MM.1S (cell line): Measurements from ENCODE around the gene RNF222.

Experiments
- EZH2 ChIP-seq: fragments of 300-600 bp; sonication (generic); optimal IDR thresholded peaks from 2 replicates; pipeline ENCODE3; 2017; ENCODE audit warnings: low read depth, mild to moderate bottlenecking, antibody characterized with exemption, low read length, mixed read lengths
- EZH2phosphoT487 ChIP-seq: fragments of 300-600 bp; sonication (generic); IDR thresholded peaks from 2 replicates; pipeline ENCODE4 v1.6.1; 2018; ENCODE audit warnings: antibody characterized with exemption, low read length
- TF ChIP-seq, protein P1 (sequence below): fragments of 300-600 bp; sonication (generic); IDR thresholded peaks from 2 replicates; pipeline ENCODE4 v1.5.1; 2016; ENCODE audit warnings: antibody characterized with exemption, low read length, mixed read lengths

DNA sequence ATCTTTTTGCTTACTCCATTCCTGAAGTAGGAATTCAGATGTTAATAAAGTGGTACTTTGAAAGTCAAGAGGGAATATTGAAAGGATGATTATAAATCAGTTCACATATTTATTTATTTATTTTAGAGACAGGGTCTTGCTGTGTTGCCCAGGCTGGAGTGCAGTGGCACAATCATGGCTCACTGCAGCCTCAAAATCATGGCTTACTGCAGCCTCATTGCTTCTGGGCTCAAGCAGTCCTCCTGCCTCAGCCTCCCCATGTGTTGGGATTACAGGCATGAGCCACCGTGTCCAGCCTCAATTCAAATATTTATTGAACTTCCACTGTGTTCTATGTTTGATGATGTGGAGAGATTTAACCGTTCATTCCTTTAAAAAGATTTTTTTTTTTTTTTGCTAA, 44.7 kb upstream of the RNF222 start:
- TF ChIP-seq, protein P1, sequence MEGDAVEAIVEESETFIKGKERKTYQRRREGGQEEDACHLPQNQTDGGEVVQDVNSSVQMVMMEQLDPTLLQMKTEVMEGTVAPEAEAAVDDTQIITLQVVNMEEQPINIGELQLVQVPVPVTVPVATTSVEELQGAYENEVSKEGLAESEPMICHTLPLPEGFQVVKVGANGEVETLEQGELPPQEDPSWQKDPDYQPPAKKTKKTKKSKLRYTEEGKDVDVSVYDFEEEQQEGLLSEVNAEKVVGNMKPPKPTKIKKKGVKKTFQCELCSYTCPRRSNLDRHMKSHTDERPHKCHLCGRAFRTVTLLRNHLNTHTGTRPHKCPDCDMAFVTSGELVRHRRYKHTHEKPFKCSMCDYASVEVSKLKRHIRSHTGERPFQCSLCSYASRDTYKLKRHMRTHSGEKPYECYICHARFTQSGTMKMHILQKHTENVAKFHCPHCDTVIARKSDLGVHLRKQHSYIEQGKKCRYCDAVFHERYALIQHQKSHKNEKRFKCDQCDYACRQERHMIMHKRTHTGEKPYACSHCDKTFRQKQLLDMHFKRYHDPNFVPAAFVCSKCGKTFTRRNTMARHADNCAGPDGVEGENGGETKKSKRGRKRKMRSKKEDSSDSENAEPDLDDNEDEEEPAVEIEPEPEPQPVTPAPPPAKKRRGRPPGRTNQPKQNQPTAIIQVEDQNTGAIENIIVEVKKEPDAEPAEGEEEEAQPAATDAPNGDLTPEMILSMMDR: no peak
- TF ChIP-seq EZH2: no peak
- TF ChIP-seq EZH2phosphoT487: no peak
